GM12891 (cell line): ENCODE measurements around the gene TM9SF2.

Source experiments
- POLR2A ChIP-seq: IDR thresholded peaks from 2 replicates; pipeline ENCODE4 v1.6.1; 2011; ENCODE audit warnings: low read depth, low read length, control low read depth
- POLR2AphosphoS5 ChIP-seq: IDR thresholded peaks from 2 replicates; pipeline ENCODE4 v1.6.1; 2011; ENCODE audit warnings: low read depth, low read length, control low read depth
- SPI1 ChIP-seq: IDR thresholded peaks from 2 replicates; pipeline ENCODE4 v1.6.1; 2011; ENCODE audit warnings: low read depth, low read length, control low read depth
- TAF1 ChIP-seq: IDR thresholded peaks from 2 replicates; pipeline ENCODE4 v1.6.1; 2011; ENCODE audit warnings: low read depth, low read length, control low read depth

DNA sequence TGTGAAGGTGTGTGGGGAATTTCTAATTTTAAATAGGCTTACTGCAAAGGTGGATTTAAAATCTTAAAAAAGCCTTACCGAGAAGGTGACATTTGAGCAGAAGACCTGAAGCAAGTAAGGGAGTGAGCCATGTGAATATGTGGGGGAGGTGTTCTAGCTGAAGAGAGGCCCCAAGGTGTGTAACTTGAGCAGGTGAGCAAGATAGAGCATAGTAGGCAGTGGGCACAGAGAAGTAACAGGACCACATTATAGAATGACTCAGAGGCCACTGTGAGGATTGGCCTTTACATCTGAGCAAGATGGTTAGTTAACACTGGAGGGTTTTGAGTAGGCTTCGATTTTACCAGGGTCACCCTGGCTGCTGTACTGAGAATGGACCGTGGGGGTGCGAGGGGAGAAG is 22.6 kb downstream of the TM9SF2 start:
- no peak for TF ChIP-seq POLR2AphosphoS5
- no peak for TF ChIP-seq SPI1
- no peak for TF ChIP-seq POLR2A
- no peak for TF ChIP-seq TAF1
